Measurements from ENCODE around the gene CTNNA3.

- TF ChIP-seq MAZ (IDR thresholded peaks at IDR 0.05; ENCODE audit: borderline replicate concordance, low read depth, low read length): no peak
- no peak for TF ChIP-seq CTCF (conservative IDR thresholded peaks at IDR 0.05; ENCODE audit: low read depth, low read length)
- TF ChIP-seq POLR2A (IDR thresholded peaks at IDR 0.05; ENCODE audit: low read depth, low read length): no peak
- no peak for TF ChIP-seq SMC3 (IDR thresholded peaks at IDR 0.05; ENCODE audit: low read depth, low read length)
- TF ChIP-seq RCOR1 (IDR thresholded peaks at IDR 0.05; ENCODE audit: insufficient replicate concordance, low read length): no peak
- no peak for TF ChIP-seq MXI1 (IDR thresholded peaks at IDR 0.05; ENCODE audit: borderline replicate concordance, low read depth, low read length)
- no peak for TF ChIP-seq RAD21 (IDR thresholded peaks at IDR 0.05; ENCODE audit: low read length)
- no peak for TF ChIP-seq ELK1 (IDR thresholded peaks at IDR 0.05; ENCODE audit: borderline replicate concordance, low read depth, low read length)
- TF ChIP-seq CHD1 (IDR thresholded peaks at IDR 0.05; ENCODE audit: low read depth, low read length): no peak
- TF ChIP-seq BHLHE40 (IDR thresholded peaks at IDR 0.05; ENCODE audit: low read depth, low read length): no peak
- no peak for TF ChIP-seq FOS (IDR thresholded peaks at IDR 0.05; ENCODE audit: low read depth, low read length)
These were observed 1359.2 kb downstream of the CTNNA3 start for GRCh38 chr10:66336791-66337190.
